Ectodermal cell (in vitro differentiated cells): ENCODE data around the gene BAIAP2L2.
"Not testable (repeated sequence)": the region's sequence is repeated elsewhere in the genome, so short reads cannot be mapped to it uniquely, and the experiment has no call there.

ENCODE experiments used
- H3K27ac ChIP-seq: 2 replicates; pipeline ENCODE4 v1.7.0; 2013; ENCODE audit warnings: mild to moderate bottlenecking, low read depth, low read length; ENCODE audit not compliant: insufficient read depth, poor library complexity, severe bottlenecking
- H3K27me3 ChIP-seq: 2 replicates; pipeline ENCODE4 v1.7.0; 2013; ENCODE audit warnings: mild to moderate bottlenecking, low read length; ENCODE audit not compliant: insufficient read depth, control insufficient read depth, poor library complexity, severe bottlenecking
- H3K36me3 ChIP-seq: one replicate; pipeline ENCODE4 v1.7.0; 2013; ENCODE audit warnings: low read length; ENCODE audit not compliant: control insufficient read depth, insufficient read depth
- H3K4me1 ChIP-seq: one replicate; pipeline ENCODE4 v1.7.0; 2013; ENCODE audit warnings: low read length; ENCODE audit not compliant: control insufficient read depth, insufficient read depth
- H3K4me3 ChIP-seq: 2 replicates; pipeline ENCODE4 v1.7.0; 2013; ENCODE audit warnings: low read depth, low read length, control low read depth; ENCODE audit not compliant: insufficient read depth
- H3K9me3 ChIP-seq: 2 replicates; pipeline ENCODE4 v1.7.0; 2013; ENCODE audit warnings: mild to moderate bottlenecking, low read length, moderate library complexity; ENCODE audit not compliant: control insufficient read depth
- WGBS, 2 experiments: methylation state at CpG; one replicate each; pipeline ENCODE4 v1.1.7; 2013; ENCODE audit warnings: missing lambda C conversion rate in 2 of 2; 5-methylcytosine and 5-hydroxymethylcytosine counted together

Gene BAIAP2L2

GRCh38 chr22:38080850-38081635 is 29.4 kb downstream of the BAIAP2L2 start:
- H3K27me3 ChIP-seq: peaks cover 47% of the 10 kb centered on the region
- no peaks in the 10 kb centered on the region for H3K36me3 ChIP-seq
- H3K4me1 ChIP-seq: peaks cover 39% of the 10 kb centered on the region
- peak overlapping the region; percentile 16 for H3K4me3 ChIP-seq
- no peak overlapping the region for H3K27ac ChIP-seq
- no peaks in the 10 kb centered on the region for H3K9me3 ChIP-seq
- WGBS, 2 experiments: 23 to 24% methylated on average over 110 of the region's 110 CpGs

- Histone ChIP-seq H3K9me3 (no peaks in the 10 kb centered on the region), H3K27me3 (peaks cover 47% of the 10 kb centered on the region), H3K27ac (no peak overlapping the region), H3K4me1 (peaks cover 33% of the 10 kb centered on the region), H3K4me3 (no peak overlapping the region), H3K36me3 (no peaks in the 10 kb centered on the region)
- 85 to 86% methylated on average over 11 of the region's 11 CpGs for WGBS, 2 experiments
These were observed 30.0 kb downstream of the BAIAP2L2 start for GRCh38 chr22:38080474-38080849.

GRCh38 chr22:38079804-38080203 is 30.7 kb downstream of the BAIAP2L2 start:
- no peaks in the 10 kb centered on the region for H3K9me3 ChIP-seq
- no peak overlapping the region for H3K27ac ChIP-seq
- 89 to 90% methylated on average over 7 of the region's 7 CpGs for WGBS, 2 experiments
- H3K4me3 ChIP-seq: no peak overlapping the region
- H3K36me3 ChIP-seq: no peaks in the 10 kb centered on the region
- peaks cover 47% of the 10 kb centered on the region for H3K27me3 ChIP-seq
- peaks cover 31% of the 10 kb centered on the region for H3K4me1 ChIP-seq

- H3K36me3 ChIP-seq, H3K27ac ChIP-seq, H3K4me3 ChIP-seq, H3K9me3 ChIP-seq: not testable (repeated sequence)
- Histone ChIP-seq H3K4me1 (peaks cover 27% of the 10 kb centered on the region), H3K27me3 (peaks cover 47% of the 10 kb centered on the region)
- 93 to 95% methylated on average over 2 of the region's 2 CpGs for WGBS, 2 experiments
These were observed 31.3 kb downstream of the BAIAP2L2 start for GRCh38 chr22:38079208-38079607.

- peaks cover 4% of the 10 kb centered on the region for H3K36me3 ChIP-seq
- no peak overlapping the region for H3K4me3 ChIP-seq
- peaks cover 39% of the 10 kb centered on the region for H3K27me3 ChIP-seq
- H3K27ac ChIP-seq: no peak overlapping the region
- peaks cover 18% of the 10 kb centered on the region for H3K4me1 ChIP-seq
- WGBS, 2 experiments: 86 to 88% methylated on average over 22 of the region's 22 CpGs
- no peaks in the 10 kb centered on the region for H3K9me3 ChIP-seq
These were observed 32.2 kb downstream of the BAIAP2L2 start for GRCh38 chr22:38078046-38078840.

GRCh38 chr22:38077595-38077994 is 32.9 kb downstream of the BAIAP2L2 start:
- no peak overlapping the region for H3K4me3 ChIP-seq
- H3K36me3 ChIP-seq: peaks cover 8% of the 10 kb centered on the region
- peaks cover 16% of the 10 kb centered on the region for H3K4me1 ChIP-seq
- H3K27me3 ChIP-seq: peaks cover 33% of the 10 kb centered on the region
- WGBS, 2 experiments: 90% methylated on average over 14 of the region's 14 CpGs
- no peaks in the 10 kb centered on the region for H3K9me3 ChIP-seq
- H3K27ac ChIP-seq: no peak overlapping the region

- no peaks in the 10 kb centered on the region for H3K9me3 ChIP-seq
- 90 to 91% methylated on average over 12 of the region's 12 CpGs for WGBS, 2 experiments
- peaks cover 13% of the 10 kb centered on the region for H3K36me3 ChIP-seq
- H3K4me1 ChIP-seq: peaks cover 12% of the 10 kb centered on the region
- no peak overlapping the region for H3K27ac ChIP-seq
- peaks cover 28% of the 10 kb centered on the region for H3K27me3 ChIP-seq
- no peak overlapping the region for H3K4me3 ChIP-seq
These were observed 33.4 kb downstream of the BAIAP2L2 start for GRCh38 chr22:38077096-38077495.

- Histone ChIP-seq H3K27me3 (peaks cover 16% of the 10 kb centered on the region), H3K4me3 (no peak overlapping the region), H3K36me3 (peaks cover 15% of the 10 kb centered on the region), H3K4me1 (peaks cover 6% of the 10 kb centered on the region), H3K9me3 (no peaks in the 10 kb centered on the region), H3K27ac (no peak overlapping the region)
- 84 to 88% methylated on average over 11 to 13 of the region's 13 CpGs for WGBS, 2 experiments
These were observed 34.5 kb downstream of the BAIAP2L2 start for GRCh38 chr22:38075961-38076360.

GRCh38 chr22:38075105-38075825 is 35.2 kb downstream of the BAIAP2L2 start:
- 93% methylated on average over 30 to 32 of the region's 32 CpGs for WGBS, 2 experiments
- no peak overlapping the region for H3K4me3 ChIP-seq
- H3K4me1 ChIP-seq: peaks cover 6% of the 10 kb centered on the region
- H3K36me3 ChIP-seq: peaks cover 15% of the 10 kb centered on the region
- H3K27me3 ChIP-seq: peaks cover 9% of the 10 kb centered on the region
- H3K27ac ChIP-seq: no peak overlapping the region
- no peaks in the 10 kb centered on the region for H3K9me3 ChIP-seq
